Heart left ventricle (tissue), 13 donors: ENCODE results near the gene MARK3.

Experiments
- CTCF ChIP-seq, 12 donors: fragments of 200-600 bp; sonication (generic) in 4 of 12; IDR thresholded peaks; one replicate each; pipeline versions ENCODE4 v1.5.0 to v1.8.0; 2018 to 2022; ENCODE audit warnings: antibody characterized with exemption in 12 of 12, mild to moderate bottlenecking in 5 of 12
- POLR2A ChIP-seq, 2 donors: fragments of 450-650 bp; IDR thresholded peaks; one replicate each; pipeline ENCODE4 v1.6.1; 2017; ENCODE audit warnings: antibody characterized with exemption in 2 of 2, mild to moderate bottlenecking in 2 of 2, moderate library complexity in 2 of 2
- donor health status: ischemic (EF 13 %, LVEDD 7.1; RV severe dilation, severe dysfunction).
- donor health status: DM: no; HTN: yes; CAD: no.
- donor health status: DM: no; HTN: no; CAD: no.
- donor health status: ischemic (EF 25% LVEDD 6.9; RV normal size, moderate dysfunction).
- donor health status: ischemic (EF 25% LVEDD 5.7; RV mildly dilated, moderate dysfunction).
- donor health status: ischemic (EF 35%, LVEDD 5.7; RV mildly dilated, moderate dysfunction).
- donor health status: nonischemic (EF 11% LVEDD 7.7; RV severe dilation, severe dysfunction).
- donor health status: DM: yes; HTN: yes; CAD: no.
- donor health status: PGD.
- donor health status: ischemic (EF 29% LVEDD 5.4; RV normal size, mild dysfunction).
- donor health status: nonischemic (EF 23%, LVEDD 6.1; RV moderate dilation, normal function).

GRCh38 chr14:103501921-103502669 is 116.9 kb downstream of the MARK3 start:
- no peak for TF ChIP-seq POLR2A (IDR thresholded peaks at IDR 0.05)
- no peak for TF ChIP-seq CTCF (IDR thresholded peaks at IDR 0.05)
